GM21447 (cell line): Measurements from ENCODE around the gene MRPS35.
"Not testable (repeated sequence)": the region's sequence is repeated elsewhere in the genome, so short reads cannot be mapped to it uniquely, and the experiment has no call there.

ENCODE experiments used
- ATAC-seq: cut with Tn5 transposase; IDR thresholded peaks from one replicate; pipeline ENCODE4 v1.9.1; 2021; ENCODE audit not compliant: unreplicated experiment

Gene MRPS35

GRCh38 chr12:27707216-27707615, 3.4 kb upstream of the MRPS35 start:
- ATAC-seq: no peak

GRCh38 chr12:27709212-27709931, 1.3 kb upstream of the MRPS35 start:
- no peak for ATAC-seq

- ATAC-seq: peak; percentile 40
Measured at GRCh38 chr12:27709932-27710591, 570 bp upstream of the MRPS35 start.

GRCh38 chr12:27711317-27711682, 668 bp downstream of the MRPS35 start:
- ATAC-seq: peak; percentile 15

GRCh38 chr12:27711967-27712366, 1.3 kb downstream of the MRPS35 start:
- ATAC-seq: no peak

GRCh38 chr12:27723212-27723611, 12.6 kb downstream of the MRPS35 start:
- no peak for ATAC-seq

- no peak for ATAC-seq
Measured at GRCh38 chr12:27730097-27730588, 19.5 kb downstream of the MRPS35 start.

- ATAC-seq: no peak
Measured at GRCh38 chr12:27732281-27732680, 21.6 kb downstream of the MRPS35 start.

- ATAC-seq: peak; percentile 55
Measured at GRCh38 chr12:27733052-27733656, 22.5 kb downstream of the MRPS35 start.

GRCh38 chr12:27733791-27734190, 23.2 kb downstream of the MRPS35 start:
- no peak for ATAC-seq

- ATAC-seq: not testable (repeated sequence)
Measured at GRCh38 chr12:27734321-27734720, 23.7 kb downstream of the MRPS35 start.

GRCh38 chr12:27743601-27744000, 33.0 kb downstream of the MRPS35 start:
- ATAC-seq: no peak

GRCh38 chr12:27745734-27746133, 35.1 kb downstream of the MRPS35 start:
- ATAC-seq: not testable (repeated sequence)

GRCh38 chr12:27747111-27747820, 36.6 kb downstream of the MRPS35 start:
- ATAC-seq: no peak

GRCh38 chr12:27751386-27752047, 40.9 kb downstream of the MRPS35 start:
- no peak for ATAC-seq

GRCh38 chr12:27754795-27755194, 44.2 kb downstream of the MRPS35 start:
- ATAC-seq: no peak

GRCh38 chr12:27756670-27757195, 46.1 kb downstream of the MRPS35 start:
- no peak for ATAC-seq

GRCh38 chr12:27762757-27763156, 52.1 kb downstream of the MRPS35 start:
- ATAC-seq: no peak

GRCh38 chr12:27766587-27766986, 56.0 kb downstream of the MRPS35 start:
- ATAC-seq: no peak

GRCh38 chr12:27769142-27769673, 58.6 kb downstream of the MRPS35 start:
- no peak for ATAC-seq
